CD4-positive, alpha-beta T cell treated with Interleukin-4 for 4 hours (primary cell): ENCODE data around the gene SREBF2.

Source experiments
- DNase-seq: peaks from one replicate; pipeline ENCODE4 v3.0.0-alpha.2; 2020

The SREBF2 gene

DNA sequence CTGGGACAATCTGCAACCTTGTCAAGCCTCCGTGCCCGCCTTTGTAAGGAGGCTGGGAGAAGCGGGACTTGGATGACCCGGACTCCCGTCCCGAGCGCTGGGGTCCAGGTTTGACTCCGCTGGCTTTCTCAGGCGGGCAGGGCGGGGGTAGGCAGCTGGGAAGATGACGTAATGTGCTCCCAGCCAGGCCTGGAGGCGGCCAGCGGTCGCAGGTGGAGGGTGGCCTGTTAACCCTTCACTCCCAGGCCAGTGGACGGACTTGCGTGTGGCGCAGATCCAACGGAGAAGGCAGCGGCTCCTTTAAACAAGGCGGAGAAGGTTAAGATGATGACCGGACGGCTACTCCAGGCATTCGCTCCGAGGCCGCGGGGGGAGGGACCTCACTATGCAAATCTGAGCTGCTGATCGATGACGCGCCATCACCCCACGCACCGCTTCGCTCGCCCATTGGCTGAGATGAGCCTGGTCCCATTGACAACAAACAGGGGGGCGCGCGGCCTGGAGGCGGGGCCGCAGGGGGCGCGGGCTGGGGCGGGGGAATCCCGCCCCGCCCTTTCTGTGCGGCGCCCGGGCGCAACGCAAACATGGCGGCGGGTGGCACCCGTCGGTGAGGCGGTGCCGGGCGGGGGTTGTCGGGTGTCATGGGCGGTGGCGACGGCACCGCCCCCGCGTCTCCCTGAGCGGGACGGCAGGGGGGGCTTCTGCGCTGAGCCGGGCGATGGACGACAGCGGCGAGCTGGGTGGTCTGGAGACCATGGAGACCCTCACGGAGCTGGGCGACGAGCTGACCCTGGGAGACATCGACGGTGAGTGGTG is at the start of gene SREBF2:
TSS of gene SREBF2 (plus strand) at position 553 of the 816 bp plus-strand sequence. CDS start at position 719, 166 bp downstream.
- DNase-seq = peak; percentile 99

- no peak for DNase-seq
Measured at GRCh38 chr22:41787331-41787730, 45.6 kb upstream of the SREBF2 start.

DNA sequence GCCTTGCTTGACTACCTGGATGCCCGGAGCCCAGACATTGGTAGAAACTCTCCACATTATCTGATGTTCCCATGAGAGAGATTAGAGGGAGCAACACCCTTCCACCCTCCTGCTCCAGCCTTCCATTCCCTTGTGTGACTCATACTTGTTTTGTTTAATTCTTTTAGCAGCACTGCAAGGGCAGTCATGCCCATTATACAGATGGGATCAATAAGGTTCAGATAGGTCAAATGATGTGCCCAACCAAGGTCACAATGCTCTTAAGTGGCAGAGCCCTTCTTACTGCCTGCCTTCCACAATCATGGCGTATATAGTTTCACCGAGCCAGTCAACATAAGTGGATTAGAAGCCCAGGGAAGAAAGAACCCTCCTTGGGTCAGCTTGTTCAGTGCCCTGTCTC is 39.0 kb upstream of the SREBF2 start:
- DNase-seq = no peak

GRCh38 chr22:41798736-41799135 is 34.2 kb upstream of the SREBF2 start:
- no peak for DNase-seq

DNA sequence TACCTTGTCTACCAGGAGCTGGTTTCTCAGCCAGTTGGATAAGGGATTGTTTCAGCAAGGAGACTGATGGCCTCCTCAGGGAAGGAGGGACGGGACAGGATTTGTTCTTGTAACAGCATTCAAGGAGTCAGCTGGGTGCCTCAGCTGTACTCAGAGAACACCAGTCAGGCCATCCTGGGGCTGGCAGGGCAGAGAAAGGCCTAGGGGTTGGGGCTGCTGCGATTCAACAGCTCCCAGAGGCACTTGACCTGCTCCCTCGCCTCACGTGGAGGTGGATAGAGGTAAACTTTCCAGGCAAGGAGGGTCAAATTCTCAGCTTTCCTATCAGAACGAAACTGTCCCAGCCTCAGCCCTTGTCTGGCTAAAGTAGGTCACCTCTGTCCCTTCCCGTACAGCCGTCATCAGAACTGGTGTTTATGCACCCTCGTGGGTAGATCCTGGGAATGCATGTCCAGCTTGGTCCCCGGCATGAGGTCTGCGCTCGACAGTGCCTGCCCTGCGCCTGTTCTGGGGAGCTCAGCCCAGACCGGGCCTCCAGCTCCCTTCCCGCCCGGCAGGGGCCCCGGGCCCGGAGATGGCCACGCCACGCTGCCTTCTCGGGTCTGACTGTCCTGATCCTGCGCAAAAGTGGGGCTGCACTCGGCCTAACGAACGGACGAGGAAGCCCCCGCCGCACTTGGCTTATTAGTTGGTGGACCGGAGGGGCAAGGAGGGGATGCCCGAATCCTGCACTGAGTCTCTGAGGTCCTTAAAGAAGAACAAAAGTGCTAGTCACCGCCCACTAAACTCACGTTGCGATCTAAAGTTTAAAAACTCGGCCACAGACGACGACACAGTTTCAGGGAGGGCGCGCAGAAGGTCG is 33.2 kb upstream of the SREBF2 start:
- DNase-seq = no peak

DNA sequence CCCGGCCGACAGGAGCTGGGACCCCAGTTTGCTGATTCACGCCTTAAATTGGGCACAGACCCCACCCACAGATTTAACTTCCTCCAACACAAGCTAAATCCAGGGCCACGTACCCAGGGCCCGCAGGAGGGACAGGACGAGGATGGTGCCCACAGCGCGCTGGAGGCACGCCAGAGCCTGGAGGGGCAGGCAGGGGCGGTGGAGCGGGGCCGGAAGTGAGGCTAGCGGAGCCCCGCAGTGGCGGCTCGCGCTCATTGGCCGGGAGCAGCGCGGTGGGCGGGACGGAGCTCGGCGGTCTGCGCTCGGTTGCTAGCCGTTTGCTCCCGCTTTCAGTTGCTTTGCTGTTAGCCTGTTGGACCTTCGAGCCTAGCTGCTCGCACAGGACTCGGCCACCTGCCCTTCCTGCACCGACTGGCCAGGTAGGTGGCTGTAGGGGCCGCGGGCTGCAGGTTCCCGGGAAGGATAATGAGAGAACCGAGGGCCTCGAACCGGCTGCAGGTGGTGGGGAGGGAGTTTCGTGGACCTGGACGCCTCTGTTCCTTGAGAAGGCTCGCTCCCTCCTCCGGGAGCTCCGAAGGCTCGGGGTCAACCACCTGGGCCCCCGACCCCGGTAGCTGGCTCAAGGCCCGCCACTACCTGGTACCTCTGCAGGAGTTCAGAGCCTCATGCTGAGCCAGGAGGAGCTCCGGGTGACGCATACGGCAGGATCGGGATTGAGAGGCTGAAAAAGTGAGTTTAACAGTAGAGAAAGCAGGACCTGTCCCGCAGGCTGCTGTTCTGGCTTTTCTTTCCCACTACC is 32.4 kb upstream of the SREBF2 start, which contains the start of gene CCDC134:
TSS of gene CCDC134 (plus strand) at position 332 of the 799 bp plus-strand sequence. CDS start 8,212 bp downstream, outside the sequence.
- peak; percentile 87 for DNase-seq

DNA sequence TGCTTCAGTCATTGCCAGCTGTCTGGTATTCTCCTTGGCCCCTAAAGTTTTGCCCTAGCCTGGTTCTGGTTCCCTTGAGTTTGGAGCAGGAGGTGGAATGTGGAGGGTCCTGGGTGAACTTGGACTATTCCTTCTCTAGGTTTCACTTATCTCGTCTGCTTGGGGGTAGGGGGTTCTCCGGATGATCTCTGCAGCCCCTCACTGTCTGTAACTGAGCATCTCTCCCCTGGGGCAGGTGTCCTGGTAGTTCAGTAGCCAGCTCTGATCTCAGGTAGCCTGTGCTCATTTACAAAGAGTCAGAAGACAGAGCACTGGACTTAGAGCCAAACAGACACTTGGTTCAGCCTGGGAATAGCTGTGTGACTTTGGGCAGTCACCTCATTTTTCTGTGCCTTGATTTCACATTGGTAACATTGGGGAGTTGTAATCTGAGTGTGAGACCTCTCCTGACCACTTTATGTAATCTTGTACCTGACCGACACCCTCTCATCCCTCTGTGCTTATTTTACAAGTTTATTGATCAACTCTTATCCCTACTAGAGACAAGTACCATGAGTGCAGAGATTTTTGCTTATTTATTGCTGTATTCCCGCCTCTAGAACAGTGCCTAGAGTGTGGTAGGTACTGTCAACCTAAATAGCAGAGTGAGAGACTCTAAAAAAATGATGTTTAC is 31.6 kb upstream of the SREBF2 start:
- DNase-seq = no peak

GRCh38 chr22:41801886-41802285 is 31.0 kb upstream of the SREBF2 start:
- DNase-seq = no peak

DNA sequence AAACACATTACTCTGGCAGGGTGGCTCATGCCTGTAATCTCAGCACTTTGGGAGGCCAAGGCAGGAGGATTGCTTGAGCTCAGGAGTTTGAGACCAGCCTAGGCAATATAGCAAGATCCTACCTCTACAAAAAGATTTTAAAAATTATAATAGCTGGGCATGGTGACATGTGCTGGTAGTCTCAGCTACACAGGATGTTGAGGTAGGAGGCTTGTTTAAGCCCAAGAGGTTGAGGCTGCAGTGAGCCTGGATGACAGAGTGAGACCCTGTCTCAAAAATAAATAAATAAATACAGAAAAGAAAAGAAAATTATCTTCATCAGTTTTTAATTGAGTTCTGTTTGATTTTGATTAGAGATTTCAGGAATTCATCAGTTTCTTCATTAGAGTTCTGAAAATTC is 27.3 kb upstream of the SREBF2 start:
- DNase-seq = no peak

- no peak for DNase-seq
Measured at GRCh38 chr22:41808400-41808799, 24.5 kb upstream of the SREBF2 start.

DNA sequence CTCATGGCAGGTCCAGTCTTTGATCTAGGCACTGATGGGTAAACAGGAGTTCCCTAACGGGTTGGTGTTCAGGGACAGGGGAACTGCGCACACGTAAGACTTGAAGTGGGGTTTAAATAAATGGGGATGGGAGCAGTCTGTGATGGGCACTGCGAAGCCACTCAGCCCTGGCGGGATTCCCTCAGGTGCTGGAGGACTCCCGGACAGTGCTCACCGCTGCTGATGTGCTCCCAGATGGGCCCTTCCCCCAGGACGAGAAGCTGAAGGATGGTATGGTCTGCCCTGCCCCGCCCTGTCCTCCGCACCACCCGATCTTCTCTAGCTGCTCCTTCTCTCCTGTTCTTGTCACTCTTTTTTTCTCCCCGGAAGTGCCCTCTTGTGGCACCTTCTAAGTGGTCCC is 22.9 kb upstream of the SREBF2 start:
- no peak for DNase-seq

GRCh38 chr22:41812805-41813545 is 19.9 kb upstream of the SREBF2 start:
- DNase-seq = no peak

GRCh38 chr22:41813726-41814410 is 19.0 kb upstream of the SREBF2 start:
- DNase-seq = no peak

- no peak for DNase-seq
Measured at GRCh38 chr22:41815716-41816115, 17.2 kb upstream of the SREBF2 start.

DNA sequence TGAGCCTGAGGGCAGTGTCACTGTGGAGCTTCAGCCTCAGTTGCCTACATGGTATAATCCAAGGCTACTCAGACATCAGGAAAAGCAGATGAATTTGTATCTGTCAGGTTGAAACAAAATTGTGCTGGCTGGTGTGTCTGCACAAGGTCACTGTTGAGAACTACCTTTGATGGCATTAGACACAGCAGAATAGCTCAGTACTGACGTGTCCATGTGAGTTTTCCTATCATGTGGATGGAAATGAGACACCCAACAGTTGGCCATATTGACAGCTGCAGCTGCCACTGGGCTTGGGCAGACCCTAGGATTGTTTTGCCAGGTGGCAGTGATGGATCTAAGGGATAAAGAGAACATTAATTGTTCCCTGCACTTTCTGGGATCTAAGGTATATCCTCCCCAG is 16.7 kb upstream of the SREBF2 start:
- DNase-seq = no peak

- DNase-seq = no peak
Measured at GRCh38 chr22:41816871-41817270, 16.0 kb upstream of the SREBF2 start.

- no peak for DNase-seq
Measured at GRCh38 chr22:41818011-41818410, 14.9 kb upstream of the SREBF2 start.

GRCh38 chr22:41818596-41818995 is 14.3 kb upstream of the SREBF2 start:
- no peak for DNase-seq

GRCh38 chr22:41819257-41819656 is 13.6 kb upstream of the SREBF2 start:
- no peak for DNase-seq

GRCh38 chr22:41820447-41820846 is 12.5 kb upstream of the SREBF2 start:
- no peak for DNase-seq
